HCT116 (cell line): Measurements from ENCODE around the gene DDX47. TPM values are rescaled to one million over a fixed set of nuclear protein-coding genes. Genes with fewer than 3 reads are reported as not detected.

Experiments
- ATAC-seq: fragments of 200-7000 bp; cut with Tn5 transposase; 2 replicates; pipeline ENCODE4 v1.9.1; 2020; ENCODE audit warnings: mild to moderate bottlenecking, moderate library complexity
- BruUV-seq: library from RNA; stranded (reverse); fragments of 400-500 nt; replicated peaks from 2 replicates; lab custom pipeline; 2021; lab: Mats Ljungman, UMichigan
- CTCF ChIA-PET: fragments of 300-600 bp; sonication (Branson Sonifier 250); formaldehyde crosslinking; loops from one replicate; lab custom pipeline; 2021; ENCODE audit warnings: antibody characterized with exemption; lab: Charles Lee
- POLR2A ChIA-PET: fragments of 300-600, 350-600 bp; sonication (Branson Sonifier 250); formaldehyde crosslinking; loops from one replicate; lab custom pipeline; 2021; ENCODE audit warnings: antibody characterized with exemption; lab: Charles Lee
- RAD21 ChIA-PET, 2 experiments: fragments of 300-600 bp; sonication (Branson Sonifier 250); formaldehyde crosslinking; loops; one replicate each; lab custom pipeline; 2023; ENCODE audit warnings: low total read pairs in 2 of 2; ENCODE audit not compliant: uncharacterized antibody in 2 of 2, unreplicated experiment in 2 of 2, low non-redundant PET in 1 of 2; lab: Charles Lee
- DNase-seq: peaks from one replicate; pipeline ENCODE4 v3.0.0-alpha.2; 2010; ENCODE audit warnings: low read depth, low spot score
- H2AFZ ChIP-seq: fragments of 200-600 bp; shearing (Covaris generic), sonication (generic); 2 replicates; pipeline ENCODE4 v1.6.1; 2017; ENCODE audit warnings: low read depth, mixed run types, mixed read lengths, antibody characterized with exemption, low read length; ENCODE audit not compliant: poor library complexity, severe bottlenecking
- H3K27ac ChIP-seq: 2 replicates; pipeline ENCODE4 v1.5.1; 2012; ENCODE audit warnings: low read depth, low read length
- H3K27me3 ChIP-seq: fragments of 200-600 bp; sonication (generic); 2 replicates; pipeline ENCODE4 v1.6.1; 2016; ENCODE audit warnings: mixed run types, low read length, mixed read lengths; ENCODE audit not compliant: insufficient read depth
- H3K36me3 ChIP-seq, 2 experiments: fragments of 200-500 bp in 1 of 2; fragments of 200-600 bp in 1 of 2; sonication (Bioruptor generic) in 1 of 2; sonication (generic) in 1 of 2; 2 replicates each; pipeline versions ENCODE4 v1.5.1 to v1.6.1; 2014 to 2016; ENCODE audit warnings: low read length in 2 of 2, inconsistent platforms in 1 of 2, mixed read lengths in 1 of 2, mixed run types in 1 of 2; ENCODE audit not compliant: insufficient read depth in 2 of 2, control insufficient read depth in 1 of 2
- H3K4me1 ChIP-seq, 2 experiments: fragments of 200-600 bp in 1 of 2; sonication (generic) in 1 of 2; 2 replicates each; pipeline versions ENCODE4 v1.5.1 to v1.6.1; 2012 to 2017; ENCODE audit warnings: low read length in 2 of 2, inconsistent platforms in 1 of 2, mild to moderate bottlenecking in 1 of 2, mixed read lengths in 1 of 2, mixed run types in 1 of 2, moderate library complexity in 1 of 2; ENCODE audit not compliant: insufficient read depth in 2 of 2, control insufficient read depth in 1 of 2
- H3K4me2 ChIP-seq: fragments of 200-600 bp; sonication (generic); 2 replicates; pipeline ENCODE4 v1.6.1; 2017; ENCODE audit warnings: mixed run types, low read length, mixed read lengths
- H3K4me3 ChIP-seq, 2 experiments: fragments of 200-600 bp in 1 of 2; sonication (generic) in 1 of 2; replicated peaks in 1 of 2; 2 replicates each; pipeline ENCODE4 v1.5.1; 2011 to 2016; ENCODE audit warnings: low read length in 2 of 2, control low read depth in 1 of 2, low read depth in 1 of 2, mild to moderate bottlenecking in 1 of 2, mixed read lengths in 1 of 2, mixed run types in 1 of 2
- H3K79me2 ChIP-seq: fragments of 200-600 bp; sonication (generic); 2 replicates; pipeline ENCODE4 v1.6.1; 2017; ENCODE audit warnings: mild to moderate bottlenecking, mixed run types, low read length, moderate library complexity, mixed read lengths; ENCODE audit not compliant: insufficient read depth
- H3K9ac ChIP-seq: fragments of 200-600 bp; sonication (generic); 2 replicates; pipeline ENCODE4 v1.6.1; 2016; ENCODE audit warnings: low read length, mixed read lengths
- H3K9me2 ChIP-seq: fragments of 200-600 bp; sonication (generic), shearing (Covaris generic); 2 replicates; pipeline ENCODE4 v1.6.1; 2017; ENCODE audit warnings: mixed run types, mild to moderate bottlenecking, moderate library complexity; ENCODE audit not compliant: insufficient read depth
- H3K9me3 ChIP-seq, 2 experiments: fragments of 200-500 bp in 1 of 2; fragments of 200-600 bp in 1 of 2; sonication (Bioruptor generic) in 1 of 2; sonication (generic) in 1 of 2; 2 replicates each; pipeline ENCODE4 v1.6.1; 2014 to 2017; ENCODE audit warnings: low read length in 2 of 2, mixed read lengths in 2 of 2, inconsistent platforms in 1 of 2, low read depth in 1 of 2, mild to moderate bottlenecking in 1 of 2, mixed run types in 1 of 2, moderate library complexity in 1 of 2; ENCODE audit not compliant: control insufficient read depth in 1 of 2, insufficient read depth in 1 of 2
- H4K20me1 ChIP-seq: fragments of 200-600 bp; sonication (generic), shearing (Covaris generic); 2 replicates; pipeline ENCODE4 v1.6.1; 2017; ENCODE audit warnings: mixed run types, mild to moderate bottlenecking, moderate library complexity; ENCODE audit not compliant: insufficient read depth
- ELF1 ChIP-seq: IDR thresholded peaks from 2 replicates; pipeline ENCODE4 v1.6.1; 2012; ENCODE audit warnings: low read depth, borderline replicate concordance
- EZH2 ChIP-seq: fragments of 200-600 bp; sonication (generic); IDR thresholded peaks from 2 replicates; pipeline ENCODE4 v1.6.1; 2017; ENCODE audit warnings: antibody characterized with exemption, mixed run types
- POLR2AphosphoS5 ChIP-seq: IDR thresholded peaks from 2 replicates; pipeline ENCODE4 v1.6.1; 2011; ENCODE audit warnings: mild to moderate bottlenecking, low read depth, low read length, moderate library complexity
- RAD21 ChIP-seq: IDR thresholded peaks from 2 replicates; pipeline ENCODE4 v1.6.1; 2012; ENCODE audit warnings: low read depth, mild to moderate bottlenecking
- SIN3A ChIP-seq: IDR thresholded peaks from 2 replicates; pipeline ENCODE4 v1.6.1; 2012; ENCODE audit warnings: low read depth
- intact Hi-C: fragments of 100-400 bp; cut with micrococcal nuclease; formaldehyde crosslinking; loops from 2 replicates; pipeline ENCODE4 v1.10.0; 2022
- total RNA-seq: library from RNA; stranded (reverse); gene quantifications from one replicate; pipeline ENCODE4 v1.2.1, GENCODE V29; 2021; ENCODE audit not compliant: unreplicated experiment
- TF ChIP-seq, protein P1 (sequence below), 3 experiments: fragments of 200-600 bp in 1 of 3; sonication (generic) in 1 of 3; IDR thresholded peaks in 2 of 3; conservative IDR thresholded peaks in 1 of 3; 2 replicates each; pipeline ENCODE4 v1.5.1; 2012 to 2017; ENCODE audit warnings: low read depth in 2 of 3, low read length in 2 of 3, antibody characterized with exemption in 1 of 3, borderline replicate concordance in 1 of 3, control low read depth in 1 of 3, mild to moderate bottlenecking in 1 of 3, mixed read lengths in 1 of 3, mixed run types in 1 of 3, moderate library complexity in 1 of 3; ENCODE audit not compliant: insufficient read depth in 1 of 3
- TF ChIP-seq, protein P2 (sequence below): IDR thresholded peaks from 2 replicates; pipeline ENCODE4 v1.6.1; 2012
- TF ChIP-seq, protein P3 (sequence below): IDR thresholded peaks from 2 replicates; pipeline ENCODE4 v1.6.1; 2012; ENCODE audit warnings: low read depth

Gene DDX47
- total RNA-seq, 1 experiment from 2014 or later = 103 TPM

DNA sequence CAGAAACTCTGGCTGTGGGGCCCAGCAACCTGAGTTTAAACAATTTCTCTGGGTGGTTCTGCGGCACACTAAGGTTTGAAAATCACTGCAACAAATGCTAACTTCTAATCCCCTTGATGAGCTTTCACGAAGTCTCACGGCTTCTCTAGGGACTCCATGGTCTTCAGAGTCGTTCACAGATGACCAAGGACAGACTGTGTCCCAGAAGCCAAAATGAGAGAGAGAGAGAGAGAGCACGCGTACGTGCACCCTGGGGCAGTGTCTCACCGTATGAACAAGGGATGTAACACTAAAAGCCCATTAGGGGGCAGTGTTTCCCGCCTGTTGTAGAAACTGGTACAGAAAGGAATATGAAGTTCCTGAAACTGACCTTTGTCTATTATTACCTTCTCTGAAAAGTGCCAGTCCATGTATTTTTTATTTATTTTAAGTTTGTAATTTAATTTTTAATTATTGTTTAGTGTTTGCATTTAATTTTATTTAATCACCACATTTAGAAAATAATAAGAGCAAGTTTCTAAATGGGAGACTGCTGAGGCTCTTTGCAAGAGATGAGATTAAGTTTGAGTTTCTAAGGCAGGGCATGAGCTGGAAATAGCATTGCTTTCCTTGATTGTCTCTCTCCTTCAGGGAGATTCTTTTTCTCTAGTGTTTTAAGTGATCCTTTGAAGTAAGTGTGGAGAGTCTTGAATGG lies 24.3 kb upstream of the DDX47 start:
- no peaks in the 10 kb centered on the region for H3K27me3 ChIP-seq

More for the DNA sequence above, 24.3 kb upstream of the DDX47 start:
- H3K9ac ChIP-seq = peak overlapping the region; percentile 33
- H3K4me2 ChIP-seq = peak overlapping the region; percentile 38
- H3K9me2 ChIP-seq = no peaks in the 10 kb centered on the region
- POLR2A ChIA-PET = interaction anchor here (1.0 to 1.3 kb wide), 4 partner anchors 15 to 107 kb away, joined by 3 to 5 read pairs (median 4); partner anchors contain the start of gene GPRC5A
- BruUV-seq = no TSS peak
- H2AFZ ChIP-seq = no peak overlapping the region
- no peaks in the 10 kb centered on the region for H3K9me3 ChIP-seq
- CTCF ChIA-PET = interaction anchor here (0.8 to 2.1 kb wide), 9 partner anchors 9 to 197 kb away, joined by 3 to 11 read pairs (median 5); partner anchors contain the start of genes DDX47 and GPRC5A
- no peak overlapping the region for H3K4me3 ChIP-seq
- no peaks in the 10 kb centered on the region for H3K36me3 ChIP-seq
- H3K27ac ChIP-seq = no peak overlapping the region
- peak; percentile 84 for ATAC-seq
- TF ChIP-seq RAD21 (peak; percentile 92), EZH2 (no peak), ELF1 (no peak), SIN3A (no peak), POLR2AphosphoS5 (peak; percentile 20; the same call in 1 of the 2 replicates)
- TF ChIP-seq, protein P1, sequence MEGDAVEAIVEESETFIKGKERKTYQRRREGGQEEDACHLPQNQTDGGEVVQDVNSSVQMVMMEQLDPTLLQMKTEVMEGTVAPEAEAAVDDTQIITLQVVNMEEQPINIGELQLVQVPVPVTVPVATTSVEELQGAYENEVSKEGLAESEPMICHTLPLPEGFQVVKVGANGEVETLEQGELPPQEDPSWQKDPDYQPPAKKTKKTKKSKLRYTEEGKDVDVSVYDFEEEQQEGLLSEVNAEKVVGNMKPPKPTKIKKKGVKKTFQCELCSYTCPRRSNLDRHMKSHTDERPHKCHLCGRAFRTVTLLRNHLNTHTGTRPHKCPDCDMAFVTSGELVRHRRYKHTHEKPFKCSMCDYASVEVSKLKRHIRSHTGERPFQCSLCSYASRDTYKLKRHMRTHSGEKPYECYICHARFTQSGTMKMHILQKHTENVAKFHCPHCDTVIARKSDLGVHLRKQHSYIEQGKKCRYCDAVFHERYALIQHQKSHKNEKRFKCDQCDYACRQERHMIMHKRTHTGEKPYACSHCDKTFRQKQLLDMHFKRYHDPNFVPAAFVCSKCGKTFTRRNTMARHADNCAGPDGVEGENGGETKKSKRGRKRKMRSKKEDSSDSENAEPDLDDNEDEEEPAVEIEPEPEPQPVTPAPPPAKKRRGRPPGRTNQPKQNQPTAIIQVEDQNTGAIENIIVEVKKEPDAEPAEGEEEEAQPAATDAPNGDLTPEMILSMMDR (IDR thresholded peaks at IDR 0.05 in 2 of 3, conservative IDR thresholded peaks at IDR 0.05 in 1 of 3; ENCODE audit: borderline replicate concordance in 1 of 3, insufficient read depth in 1 of 3, low read depth in 2 of 3, low read length in 2 of 3) = peak; percentile 75 to 82 (median 82)
- TF ChIP-seq, protein P2, sequence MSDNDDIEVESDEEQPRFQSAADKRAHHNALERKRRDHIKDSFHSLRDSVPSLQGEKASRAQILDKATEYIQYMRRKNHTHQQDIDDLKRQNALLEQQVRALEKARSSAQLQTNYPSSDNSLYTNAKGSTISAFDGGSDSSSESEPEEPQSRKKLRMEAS = peak; percentile 64; the same call in 1 of the 2 replicates
- TF ChIP-seq, protein P3, sequence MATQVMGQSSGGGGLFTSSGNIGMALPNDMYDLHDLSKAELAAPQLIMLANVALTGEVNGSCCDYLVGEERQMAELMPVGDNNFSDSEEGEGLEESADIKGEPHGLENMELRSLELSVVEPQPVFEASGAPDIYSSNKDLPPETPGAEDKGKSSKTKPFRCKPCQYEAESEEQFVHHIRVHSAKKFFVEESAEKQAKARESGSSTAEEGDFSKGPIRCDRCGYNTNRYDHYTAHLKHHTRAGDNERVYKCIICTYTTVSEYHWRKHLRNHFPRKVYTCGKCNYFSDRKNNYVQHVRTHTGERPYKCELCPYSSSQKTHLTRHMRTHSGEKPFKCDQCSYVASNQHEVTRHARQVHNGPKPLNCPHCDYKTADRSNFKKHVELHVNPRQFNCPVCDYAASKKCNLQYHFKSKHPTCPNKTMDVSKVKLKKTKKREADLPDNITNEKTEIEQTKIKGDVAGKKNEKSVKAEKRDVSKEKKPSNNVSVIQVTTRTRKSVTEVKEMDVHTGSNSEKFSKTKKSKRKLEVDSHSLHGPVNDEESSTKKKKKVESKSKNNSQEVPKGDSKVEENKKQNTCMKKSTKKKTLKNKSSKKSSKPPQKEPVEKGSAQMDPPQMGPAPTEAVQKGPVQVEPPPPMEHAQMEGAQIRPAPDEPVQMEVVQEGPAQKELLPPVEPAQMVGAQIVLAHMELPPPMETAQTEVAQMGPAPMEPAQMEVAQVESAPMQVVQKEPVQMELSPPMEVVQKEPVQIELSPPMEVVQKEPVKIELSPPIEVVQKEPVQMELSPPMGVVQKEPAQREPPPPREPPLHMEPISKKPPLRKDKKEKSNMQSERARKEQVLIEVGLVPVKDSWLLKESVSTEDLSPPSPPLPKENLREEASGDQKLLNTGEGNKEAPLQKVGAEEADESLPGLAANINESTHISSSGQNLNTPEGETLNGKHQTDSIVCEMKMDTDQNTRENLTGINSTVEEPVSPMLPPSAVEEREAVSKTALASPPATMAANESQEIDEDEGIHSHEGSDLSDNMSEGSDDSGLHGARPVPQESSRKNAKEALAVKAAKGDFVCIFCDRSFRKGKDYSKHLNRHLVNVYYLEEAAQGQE = no peak
- TF ChIP-seq, all 23 proteins: peak for 4
- Histone ChIP-seq H4K20me1 (no peaks in the 10 kb centered on the region), H3K79me2 (no peaks in the 10 kb centered on the region), H3K4me1 (peaks cover 6 to 51% of the 10 kb centered on the region in 2 experiments; a peak in 3 of 4 replicates)
- intact Hi-C loops = loop anchor here (1.0 to 5.0 kb wide), 2 partner anchors 103 to 194 kb away; partner anchors contain the start of gene GPRC5A
- RAD21 ChIA-PET = interaction anchor here in 1 of 2 experiments (1.0 kb wide), 1 partner anchor 188 kb away, joined by 3 read pairs; no protein-coding TSS in a partner anchor
- DNase-seq = peak; percentile 78
